HCT116 (cell line): ENCODE results near the gene RALGPS1. TPM values are rescaled to one million over a fixed set of nuclear protein-coding genes. Genes with fewer than 3 reads are reported as not detected.

Source experiments
- ATAC-seq: fragments of 200-7000 bp; cut with Tn5 transposase; 2 replicates; pipeline ENCODE4 v1.9.1; 2020; ENCODE audit warnings: mild to moderate bottlenecking, moderate library complexity
- BruUV-seq: library from RNA; stranded (reverse); fragments of 400-500 nt; replicated peaks from 2 replicates; lab custom pipeline; 2021; lab: Mats Ljungman, UMichigan
- CTCF ChIA-PET: fragments of 300-600 bp; sonication (Branson Sonifier 250); formaldehyde crosslinking; loops from one replicate; lab custom pipeline; 2021; ENCODE audit warnings: antibody characterized with exemption; lab: Charles Lee
- POLR2A ChIA-PET: fragments of 300-600, 350-600 bp; sonication (Branson Sonifier 250); formaldehyde crosslinking; loops from one replicate; lab custom pipeline; 2021; ENCODE audit warnings: antibody characterized with exemption; lab: Charles Lee
- RAD21 ChIA-PET, 2 experiments: fragments of 300-600 bp; sonication (Branson Sonifier 250); formaldehyde crosslinking; loops; one replicate each; lab custom pipeline; 2023; ENCODE audit warnings: low total read pairs in 2 of 2; ENCODE audit not compliant: uncharacterized antibody in 2 of 2, unreplicated experiment in 2 of 2, low non-redundant PET in 1 of 2; lab: Charles Lee
- DNase-seq: peaks from one replicate; pipeline ENCODE4 v3.0.0-alpha.2; 2010; ENCODE audit warnings: low read depth, low spot score
- H2AFZ ChIP-seq: fragments of 200-600 bp; shearing (Covaris generic), sonication (generic); 2 replicates; pipeline ENCODE4 v1.6.1; 2017; ENCODE audit warnings: low read depth, mixed run types, mixed read lengths, antibody characterized with exemption, low read length; ENCODE audit not compliant: poor library complexity, severe bottlenecking
- H3K27ac ChIP-seq: 2 replicates; pipeline ENCODE4 v1.5.1; 2012; ENCODE audit warnings: low read depth, low read length
- H3K27me3 ChIP-seq: fragments of 200-600 bp; sonication (generic); 2 replicates; pipeline ENCODE4 v1.6.1; 2016; ENCODE audit warnings: mixed run types, low read length, mixed read lengths; ENCODE audit not compliant: insufficient read depth
- H3K36me3 ChIP-seq, 2 experiments: fragments of 200-500 bp in 1 of 2; fragments of 200-600 bp in 1 of 2; sonication (Bioruptor generic) in 1 of 2; sonication (generic) in 1 of 2; 2 replicates each; pipeline versions ENCODE4 v1.5.1 to v1.6.1; 2014 to 2016; ENCODE audit warnings: low read length in 2 of 2, inconsistent platforms in 1 of 2, mixed read lengths in 1 of 2, mixed run types in 1 of 2; ENCODE audit not compliant: insufficient read depth in 2 of 2, control insufficient read depth in 1 of 2
- H3K4me1 ChIP-seq, 2 experiments: fragments of 200-600 bp in 1 of 2; sonication (generic) in 1 of 2; 2 replicates each; pipeline versions ENCODE4 v1.5.1 to v1.6.1; 2012 to 2017; ENCODE audit warnings: low read length in 2 of 2, inconsistent platforms in 1 of 2, mild to moderate bottlenecking in 1 of 2, mixed read lengths in 1 of 2, mixed run types in 1 of 2, moderate library complexity in 1 of 2; ENCODE audit not compliant: insufficient read depth in 2 of 2, control insufficient read depth in 1 of 2
- H3K4me2 ChIP-seq: fragments of 200-600 bp; sonication (generic); 2 replicates; pipeline ENCODE4 v1.6.1; 2017; ENCODE audit warnings: mixed run types, low read length, mixed read lengths
- H3K4me3 ChIP-seq, 2 experiments: fragments of 200-600 bp in 1 of 2; sonication (generic) in 1 of 2; replicated peaks in 1 of 2; 2 replicates each; pipeline ENCODE4 v1.5.1; 2011 to 2016; ENCODE audit warnings: low read length in 2 of 2, control low read depth in 1 of 2, low read depth in 1 of 2, mild to moderate bottlenecking in 1 of 2, mixed read lengths in 1 of 2, mixed run types in 1 of 2
- H3K79me2 ChIP-seq: fragments of 200-600 bp; sonication (generic); 2 replicates; pipeline ENCODE4 v1.6.1; 2017; ENCODE audit warnings: mild to moderate bottlenecking, mixed run types, low read length, moderate library complexity, mixed read lengths; ENCODE audit not compliant: insufficient read depth
- H3K9ac ChIP-seq: fragments of 200-600 bp; sonication (generic); 2 replicates; pipeline ENCODE4 v1.6.1; 2016; ENCODE audit warnings: low read length, mixed read lengths
- H3K9me2 ChIP-seq: fragments of 200-600 bp; sonication (generic), shearing (Covaris generic); 2 replicates; pipeline ENCODE4 v1.6.1; 2017; ENCODE audit warnings: mixed run types, mild to moderate bottlenecking, moderate library complexity; ENCODE audit not compliant: insufficient read depth
- H3K9me3 ChIP-seq, 2 experiments: fragments of 200-500 bp in 1 of 2; fragments of 200-600 bp in 1 of 2; sonication (Bioruptor generic) in 1 of 2; sonication (generic) in 1 of 2; 2 replicates each; pipeline ENCODE4 v1.6.1; 2014 to 2017; ENCODE audit warnings: low read length in 2 of 2, mixed read lengths in 2 of 2, inconsistent platforms in 1 of 2, low read depth in 1 of 2, mild to moderate bottlenecking in 1 of 2, mixed run types in 1 of 2, moderate library complexity in 1 of 2; ENCODE audit not compliant: control insufficient read depth in 1 of 2, insufficient read depth in 1 of 2
- H4K20me1 ChIP-seq: fragments of 200-600 bp; sonication (generic), shearing (Covaris generic); 2 replicates; pipeline ENCODE4 v1.6.1; 2017; ENCODE audit warnings: mixed run types, mild to moderate bottlenecking, moderate library complexity; ENCODE audit not compliant: insufficient read depth
- CEBPB ChIP-seq: IDR thresholded peaks from 2 replicates; pipeline ENCODE4 v1.6.1; 2012; ENCODE audit warnings: low read depth
- CTCF ChIP-seq, 3 experiments: fragments of 200-600 bp in 1 of 3; sonication (generic) in 1 of 3; IDR thresholded peaks in 2 of 3; conservative IDR thresholded peaks in 1 of 3; 2 replicates each; pipeline ENCODE4 v1.5.1; 2012 to 2017; ENCODE audit warnings: low read depth in 2 of 3, low read length in 2 of 3, antibody characterized with exemption in 1 of 3, borderline replicate concordance in 1 of 3, control low read depth in 1 of 3, mild to moderate bottlenecking in 1 of 3, mixed read lengths in 1 of 3, mixed run types in 1 of 3, moderate library complexity in 1 of 3; ENCODE audit not compliant: insufficient read depth in 1 of 3
- JUND ChIP-seq: IDR thresholded peaks from 2 replicates; pipeline ENCODE4 v1.6.1; 2012
- POLR2A ChIP-seq: IDR thresholded peaks from 2 replicates; pipeline ENCODE4 v1.7.0; 2011; ENCODE audit warnings: borderline replicate concordance; ENCODE audit not compliant: insufficient read depth, insufficient read length; ENCODE audit errors: extremely low read depth
- RAD21 ChIP-seq: IDR thresholded peaks from 2 replicates; pipeline ENCODE4 v1.6.1; 2012; ENCODE audit warnings: low read depth, mild to moderate bottlenecking
- SIN3A ChIP-seq: IDR thresholded peaks from 2 replicates; pipeline ENCODE4 v1.6.1; 2012; ENCODE audit warnings: low read depth
- ZFX ChIP-seq: fragments of 450-650 bp; IDR thresholded peaks from 2 replicates; pipeline ENCODE4 v1.6.1; 2017
- ZNF274 ChIP-seq: fragments of 200-500 bp; sonication (Bioruptor generic); IDR thresholded peaks from 2 replicates; pipeline ENCODE4 v1.6.1; 2014; ENCODE audit warnings: mild to moderate bottlenecking, low read depth, low read length, inconsistent platforms
- intact Hi-C: fragments of 100-400 bp; cut with micrococcal nuclease; formaldehyde crosslinking; loops from 2 replicates; pipeline ENCODE4 v1.10.0; 2022
- total RNA-seq: library from RNA; stranded (reverse); gene quantifications from one replicate; pipeline ENCODE4 v1.2.1, GENCODE V29; 2021; ENCODE audit not compliant: unreplicated experiment
- TF ChIP-seq, protein P1 (sequence below): IDR thresholded peaks from 2 replicates; pipeline ENCODE4 v1.6.1; 2012; ENCODE audit warnings: low read depth

RALGPS1 gene
- total RNA-seq, 1 experiment from 2014 or later = 7.6 TPM

DNA sequence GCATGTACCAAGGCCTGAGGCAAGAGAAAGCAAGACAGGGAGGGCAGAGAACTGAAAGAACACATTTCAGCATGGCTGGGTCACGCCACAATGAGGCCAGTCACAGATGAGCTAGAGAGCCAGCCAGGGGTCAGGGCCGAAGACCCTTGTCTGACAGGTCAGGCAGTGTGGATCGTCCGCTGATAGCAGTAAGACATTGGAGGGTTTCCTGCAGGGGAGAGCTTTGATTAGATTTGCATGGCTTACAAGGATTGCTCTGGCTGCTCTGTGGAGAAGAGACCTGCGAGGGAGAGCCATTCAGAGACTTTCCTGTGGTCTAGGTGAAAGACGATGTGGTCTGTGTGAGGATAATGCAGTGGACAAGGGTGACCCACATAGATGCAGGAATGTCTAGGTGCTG, 93.1 kb downstream of the RALGPS1 start:
- POLR2A ChIA-PET = no interaction called here

GRCh38 chr9:127008076-127008475, 93.5 kb downstream of the RALGPS1 start:
- Histone ChIP-seq H3K9me2 (no peaks in the 10 kb centered on the region), H3K36me3 (no peaks in the 10 kb centered on the region), H3K27me3 (no peaks in the 10 kb centered on the region), H3K9me3 (no peaks in the 10 kb centered on the region), H3K4me2 (no peak overlapping the region), H3K9ac (no peak overlapping the region), H3K27ac (no peak overlapping the region), H4K20me1 (no peaks in the 10 kb centered on the region), H3K79me2 (no peaks in the 10 kb centered on the region), H3K4me3 (no peak overlapping the region), H3K4me1 (peaks cover 3 to 6% of the 10 kb centered on the region in 2 experiments; a peak in 2 of 4 replicates), H2AFZ (no peak overlapping the region)
- ATAC-seq (no peak), DNase-seq (no peak)
- intact Hi-C loops = no loop called here
- POLR2A ChIA-PET = no interaction called here
- BruUV-seq = no TSS peak
- CTCF ChIA-PET = no interaction called here
- RAD21 ChIA-PET = interaction anchor here in 1 of 2 experiments (0.7 kb wide), 1 partner anchor 256 kb away, joined by 3 read pairs; no protein-coding TSS in a partner anchor
- TF ChIP-seq CEBPB (no peak), RAD21 (no peak), POLR2A (no peak), CTCF (IDR thresholded peaks at IDR 0.05 in 2 of 3, conservative IDR thresholded peaks at IDR 0.05 in 1 of 3; ENCODE audit: borderline replicate concordance in 1 of 3, insufficient read depth in 1 of 3, low read depth in 2 of 3, low read length in 2 of 3) (no peak), ZNF274 (no peak)
- TF ChIP-seq, protein P1, sequence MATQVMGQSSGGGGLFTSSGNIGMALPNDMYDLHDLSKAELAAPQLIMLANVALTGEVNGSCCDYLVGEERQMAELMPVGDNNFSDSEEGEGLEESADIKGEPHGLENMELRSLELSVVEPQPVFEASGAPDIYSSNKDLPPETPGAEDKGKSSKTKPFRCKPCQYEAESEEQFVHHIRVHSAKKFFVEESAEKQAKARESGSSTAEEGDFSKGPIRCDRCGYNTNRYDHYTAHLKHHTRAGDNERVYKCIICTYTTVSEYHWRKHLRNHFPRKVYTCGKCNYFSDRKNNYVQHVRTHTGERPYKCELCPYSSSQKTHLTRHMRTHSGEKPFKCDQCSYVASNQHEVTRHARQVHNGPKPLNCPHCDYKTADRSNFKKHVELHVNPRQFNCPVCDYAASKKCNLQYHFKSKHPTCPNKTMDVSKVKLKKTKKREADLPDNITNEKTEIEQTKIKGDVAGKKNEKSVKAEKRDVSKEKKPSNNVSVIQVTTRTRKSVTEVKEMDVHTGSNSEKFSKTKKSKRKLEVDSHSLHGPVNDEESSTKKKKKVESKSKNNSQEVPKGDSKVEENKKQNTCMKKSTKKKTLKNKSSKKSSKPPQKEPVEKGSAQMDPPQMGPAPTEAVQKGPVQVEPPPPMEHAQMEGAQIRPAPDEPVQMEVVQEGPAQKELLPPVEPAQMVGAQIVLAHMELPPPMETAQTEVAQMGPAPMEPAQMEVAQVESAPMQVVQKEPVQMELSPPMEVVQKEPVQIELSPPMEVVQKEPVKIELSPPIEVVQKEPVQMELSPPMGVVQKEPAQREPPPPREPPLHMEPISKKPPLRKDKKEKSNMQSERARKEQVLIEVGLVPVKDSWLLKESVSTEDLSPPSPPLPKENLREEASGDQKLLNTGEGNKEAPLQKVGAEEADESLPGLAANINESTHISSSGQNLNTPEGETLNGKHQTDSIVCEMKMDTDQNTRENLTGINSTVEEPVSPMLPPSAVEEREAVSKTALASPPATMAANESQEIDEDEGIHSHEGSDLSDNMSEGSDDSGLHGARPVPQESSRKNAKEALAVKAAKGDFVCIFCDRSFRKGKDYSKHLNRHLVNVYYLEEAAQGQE = no peak

More for the DNA sequence above, 93.1 kb downstream of the RALGPS1 start:
- Histone ChIP-seq H3K36me3 (no peaks in the 10 kb centered on the region), H3K4me3 (no peak overlapping the region), H3K79me2 (no peaks in the 10 kb centered on the region), H3K9me2 (no peaks in the 10 kb centered on the region), H3K9me3 (no peaks in the 10 kb centered on the region), H3K4me1 (peaks cover 3 to 6% of the 10 kb centered on the region in 2 experiments; a peak in 2 of 4 replicates), H3K27me3 (no peaks in the 10 kb centered on the region), H3K27ac (no peak overlapping the region), H3K4me2 (no peak overlapping the region), H4K20me1 (no peaks in the 10 kb centered on the region), H3K9ac (no peak overlapping the region), H2AFZ (no peak overlapping the region)
- DNase-seq (no peak), ATAC-seq (no peak)
- intact Hi-C loops = no loop called here
- ChIA-PET CTCF (no interaction called here), RAD21 (interaction anchor here in 1 of 2 experiments (0.7 kb wide), 1 partner anchor 256 kb away, joined by 3 read pairs; no protein-coding TSS in a partner anchor)
- no TSS peak for BruUV-seq
- no peak for TF ChIP-seq ZFX
- no peak for TF ChIP-seq JUND
- no peak for TF ChIP-seq SIN3A
- TF ChIP-seq CTCF (IDR thresholded peaks at IDR 0.05 in 2 of 3, conservative IDR thresholded peaks at IDR 0.05 in 1 of 3; ENCODE audit: borderline replicate concordance in 1 of 3, insufficient read depth in 1 of 3, low read depth in 2 of 3, low read length in 2 of 3) = no peak
